ENCODE results near the gene MEOX1.

MEOX1 gene

DNA sequence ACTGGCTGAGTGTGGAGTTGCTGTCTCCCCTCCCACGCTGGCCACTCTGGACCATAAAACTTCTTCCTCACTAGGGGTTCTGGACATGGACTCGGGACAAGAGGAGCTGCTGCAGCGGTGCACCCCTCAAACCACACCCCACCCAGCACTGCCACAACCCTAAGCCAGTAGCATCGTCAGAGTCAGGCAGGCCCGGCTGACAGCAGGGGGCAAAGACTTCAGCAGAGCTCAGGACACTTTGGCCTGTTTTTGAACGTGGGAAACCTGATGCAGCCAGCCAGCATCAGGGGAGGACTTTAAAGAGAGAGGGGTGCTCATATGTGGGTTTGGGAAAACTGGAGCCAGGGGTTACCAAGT, 9.6 kb downstream of the MEOX1 start:
- DNase-seq: no peak

GRCh38 chr17:43650471-43650870, 11.3 kb downstream of the MEOX1 start:
- DNase-seq: no peak

- DNase-seq: no peak
Observed at GRCh38 chr17:43648916-43649315, 12.8 kb downstream of the MEOX1 start.

GRCh38 chr17:43645765-43646481, 15.8 kb downstream of the MEOX1 start:
- no peak for DNase-seq

GRCh38 chr17:43645450-43645764, 16.3 kb downstream of the MEOX1 start:
- DNase-seq: no peak

- DNase-seq: no peak
Observed at GRCh38 chr17:43644081-43644480, 17.6 kb downstream of the MEOX1 start.

- no peak for DNase-seq
Observed at GRCh38 chr17:43641416-43641815, 20.3 kb downstream of the MEOX1 start.

- no peak for DNase-seq
Observed at GRCh38 chr17:43640491-43641252, 21.1 kb downstream of the MEOX1 start.

DNA sequence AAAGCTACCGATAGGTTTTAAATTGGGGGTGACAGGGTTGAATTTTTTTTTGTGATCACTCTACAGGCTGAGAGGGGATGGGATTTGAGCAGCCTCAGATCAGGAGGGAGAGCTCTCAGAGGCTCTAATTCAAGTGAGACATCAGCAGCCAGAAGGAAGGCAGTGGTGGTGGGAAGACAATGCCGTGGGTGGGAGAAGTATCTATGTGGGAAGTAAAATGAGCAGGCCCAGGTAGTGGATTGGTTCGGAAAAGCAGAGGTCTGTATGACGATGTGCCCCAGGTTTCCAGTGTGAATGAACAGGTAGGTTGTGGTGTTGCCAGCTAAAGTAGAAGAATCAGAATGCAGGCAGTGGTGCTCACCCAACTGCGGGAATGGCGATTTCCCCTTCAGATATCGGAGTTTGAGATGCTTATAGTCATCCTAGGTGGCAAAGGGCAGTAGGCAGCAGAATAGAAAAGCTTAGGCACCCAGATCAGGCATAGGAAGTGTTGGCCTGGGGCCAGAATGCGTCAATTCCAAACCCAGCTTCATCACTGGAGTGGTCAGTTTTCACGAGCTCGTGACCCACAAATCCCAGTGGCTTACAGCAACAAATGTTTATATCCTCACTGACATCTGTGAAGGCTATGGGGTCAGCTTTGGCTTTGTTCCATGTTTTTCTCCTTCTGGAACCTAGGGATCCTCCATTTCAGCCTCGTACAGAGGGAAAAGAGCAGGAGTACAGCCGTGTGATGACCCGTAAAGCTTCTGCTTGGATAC, 24.0 kb downstream of the MEOX1 start:
- no peak for DNase-seq

GRCh38 chr17:43636426-43636825, 25.3 kb downstream of the MEOX1 start:
- no peak for DNase-seq

DNA sequence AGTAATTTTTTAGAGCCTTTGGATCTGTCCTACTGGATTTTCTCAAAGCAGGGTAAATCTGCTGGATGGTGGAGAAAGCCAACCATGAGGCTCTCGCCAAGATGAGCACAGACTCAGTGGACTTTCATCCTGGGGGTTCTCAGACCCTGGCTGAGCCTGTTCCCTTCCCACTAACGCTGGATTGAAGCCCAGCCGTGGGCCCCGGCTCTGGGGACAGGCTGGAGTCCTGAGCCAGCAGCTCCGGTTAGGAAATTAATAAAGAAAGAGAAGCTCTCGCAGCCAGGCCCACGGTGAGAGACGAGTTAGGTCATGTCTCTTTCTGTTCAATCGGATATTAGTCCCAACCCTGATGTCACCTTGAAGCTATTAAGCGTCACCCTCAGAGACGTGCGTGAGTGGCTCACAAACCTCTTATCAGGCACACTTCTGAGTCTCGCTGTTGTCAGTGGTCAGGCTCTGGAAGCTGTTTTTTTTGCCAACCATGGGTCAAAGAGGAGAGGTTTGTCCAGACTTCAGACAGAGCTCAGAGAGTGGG, 27.1 kb downstream of the MEOX1 start:
- no peak for DNase-seq

GRCh38 chr17:43632221-43632620, 29.5 kb downstream of the MEOX1 start:
- no peak for DNase-seq

DNA sequence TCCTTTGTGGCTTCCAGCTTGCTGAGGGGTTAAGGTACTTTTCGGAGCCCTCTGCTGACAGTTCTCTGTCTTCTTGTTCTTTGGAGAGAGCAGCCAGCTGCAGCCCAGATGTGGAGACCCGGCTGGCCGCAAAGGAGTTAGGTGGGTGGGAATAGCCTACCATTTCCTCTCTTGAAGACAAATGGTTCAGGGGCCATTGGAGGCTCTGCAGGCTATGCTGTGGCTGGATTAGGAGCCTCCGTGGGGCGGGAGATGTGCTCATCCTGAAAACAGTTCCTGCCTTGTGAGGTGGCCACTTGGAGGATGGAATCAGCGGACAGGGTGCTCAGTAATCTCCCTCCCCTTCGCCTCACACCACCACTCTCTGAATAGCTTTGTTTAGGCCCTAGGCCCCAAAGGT, 30.3 kb downstream of the MEOX1 start:
- DNase-seq: no peak

- DNase-seq: no peak
Observed at GRCh38 chr17:43628089-43628650, 33.6 kb downstream of the MEOX1 start.

DNA sequence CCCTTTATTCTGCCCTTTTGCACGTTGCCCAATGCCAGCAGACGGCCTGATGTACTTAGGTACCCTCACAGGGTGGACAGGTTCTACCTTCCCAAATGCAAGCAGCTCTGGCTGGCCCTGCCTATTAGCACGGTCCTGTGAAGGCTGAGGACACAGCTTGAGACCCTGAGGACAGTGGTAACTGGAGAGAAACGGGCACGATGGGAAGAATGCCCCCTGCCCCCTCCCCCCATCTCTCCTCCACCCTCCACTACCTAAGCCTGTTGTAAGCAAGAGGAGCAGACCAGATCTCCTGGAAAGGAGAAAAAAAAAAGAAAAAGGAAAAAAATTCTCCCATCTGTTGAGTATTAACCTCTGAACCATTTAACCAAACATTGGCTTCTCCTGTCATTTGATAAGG, 34.1 kb downstream of the MEOX1 start:
- no peak for DNase-seq

- no peak for DNase-seq
Observed at GRCh38 chr17:43626023-43626422, 35.7 kb downstream of the MEOX1 start.

DNA sequence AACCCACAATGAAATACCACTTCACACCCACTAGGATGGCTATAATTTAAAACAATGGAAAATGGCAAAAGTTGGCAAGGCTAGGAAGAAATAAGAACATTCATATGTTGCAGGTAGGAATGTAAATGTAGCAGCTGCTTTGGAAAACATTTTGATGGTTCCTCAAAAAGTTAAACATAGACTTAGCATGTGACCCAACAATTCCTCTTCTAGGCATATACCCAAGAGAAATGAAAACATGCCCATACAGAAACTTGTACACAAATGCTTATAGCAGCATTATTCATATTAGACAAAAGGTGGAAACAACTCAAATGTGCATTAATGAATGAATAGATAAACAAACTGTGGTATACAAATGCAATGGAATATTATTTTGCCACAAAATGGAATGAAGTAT, 36.1 kb downstream of the MEOX1 start:
- no peak for DNase-seq

- no peak for DNase-seq
Observed at GRCh38 chr17:43620581-43620980, 41.1 kb downstream of the MEOX1 start.

DNA sequence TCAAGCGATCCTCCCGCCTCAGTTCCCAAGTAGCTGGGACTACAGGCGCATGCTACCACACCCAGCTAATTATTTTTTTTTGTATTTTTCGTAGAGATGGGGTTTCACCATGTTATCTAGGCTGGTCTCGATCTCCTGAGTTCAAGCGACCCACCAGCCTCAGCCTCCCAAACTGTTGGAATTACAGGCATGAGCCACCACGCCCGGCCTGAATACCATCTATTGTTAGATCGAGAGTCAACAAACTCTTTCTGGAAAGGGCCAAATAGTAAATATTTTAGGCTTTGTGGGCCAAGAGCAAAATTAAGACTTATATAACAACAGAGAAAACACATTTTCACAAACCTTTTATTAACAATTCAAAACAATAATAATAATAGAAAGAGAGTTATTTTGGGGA, 41.6 kb downstream of the MEOX1 start:
- no peak for DNase-seq

DNA sequence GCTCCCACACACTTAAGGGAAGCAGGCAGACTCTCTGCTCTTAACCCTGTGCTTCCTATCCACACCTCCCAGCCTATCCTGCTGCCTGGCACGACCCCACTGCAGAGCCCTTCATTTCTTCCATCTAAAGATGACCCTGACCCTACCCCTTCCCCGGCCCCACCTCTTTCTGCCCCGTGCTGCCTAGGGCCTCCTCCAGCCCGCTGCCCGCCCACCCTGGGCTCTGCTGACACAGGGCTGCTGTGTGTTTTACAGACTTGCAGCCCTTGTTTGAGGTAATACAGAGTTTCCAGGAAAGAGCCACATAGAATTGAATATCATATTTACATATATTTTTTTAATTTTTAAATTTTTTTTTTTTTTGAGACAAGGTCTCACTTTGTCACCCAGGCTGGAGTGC, 42.0 kb downstream of the MEOX1 start:
- no peak for DNase-seq

DNA sequence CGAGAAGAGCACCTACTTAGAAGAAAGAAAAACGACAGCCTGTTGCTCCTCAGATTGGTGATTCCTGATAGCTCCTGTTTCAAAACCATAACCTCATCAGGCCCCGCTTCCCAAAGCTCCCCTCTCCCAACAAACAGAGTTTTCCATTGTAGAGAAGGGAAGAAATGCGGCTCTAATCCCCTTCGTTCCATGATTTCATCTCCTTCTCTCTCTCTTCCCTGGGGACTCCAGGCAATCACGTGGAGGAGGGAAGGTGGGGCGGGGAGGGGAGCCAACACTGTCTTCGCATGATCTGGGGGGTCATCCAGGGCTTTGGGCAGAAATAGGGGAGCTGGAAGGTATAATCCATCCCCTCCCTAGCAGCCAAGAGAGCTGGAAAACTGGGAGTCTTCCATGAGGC, 43.4 kb downstream of the MEOX1 start:
- DNase-seq: no peak

- no peak for DNase-seq
Observed at GRCh38 chr17:43616852-43617251, 44.9 kb downstream of the MEOX1 start.

DNA sequence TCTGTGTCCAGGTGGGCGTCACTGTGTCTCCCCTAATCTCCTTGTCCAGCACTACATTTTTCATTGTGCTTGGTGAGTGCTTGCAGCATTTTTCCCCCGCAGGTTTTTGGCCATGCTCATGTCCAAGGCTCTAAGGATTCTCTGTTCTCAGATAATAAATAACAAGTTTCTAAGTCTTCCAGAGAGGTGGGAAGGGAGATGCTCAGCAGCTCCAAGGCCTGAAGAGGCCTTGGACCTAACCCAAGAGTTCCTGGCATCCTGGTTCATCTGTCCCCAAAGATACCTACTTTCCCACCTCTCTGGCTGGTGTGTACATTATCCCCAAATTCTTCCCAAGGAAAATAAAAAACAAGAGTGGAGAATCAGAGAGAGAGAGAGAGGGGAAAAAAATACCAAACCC, 45.3 kb downstream of the MEOX1 start:
- DNase-seq: no peak

- DNase-seq: no peak
Observed at GRCh38 chr17:43616029-43616351, 45.7 kb downstream of the MEOX1 start.

Data from NCI-H524 treated with DMSO at 0.1 percent for 48 hours (cell line).